Gastroesophageal sphincter (tissue), 4 donors: Measurements from ENCODE around the gene KCNMA1. TPM values are rescaled to one million over a fixed set of nuclear protein-coding genes. Genes with fewer than 3 reads are reported as not detected.

ENCODE experiments used
- ATAC-seq: fragments of 150-250 bp; one replicate; pipeline ENCODE4 v1.9.1; 2016; ENCODE audit warnings: mild to moderate bottlenecking, moderate library complexity
- H3K27ac ChIP-seq, 4 donors: fragments of 200-600 bp; sonication (generic) in 3 of 4; 1 replicate in 3 of 4; 2 replicates in 1 of 4; pipeline ENCODE4 v1.5.1; 2016 to 2019
- H3K27me3 ChIP-seq: fragments of 200-600 bp; sonication (generic); one replicate; pipeline ENCODE4 v1.5.1; 2019
- H3K36me3 ChIP-seq, 2 donors: fragments of 200-600 bp; sonication (generic); one replicate each; pipeline ENCODE4 v1.5.1; 2019; ENCODE audit warnings: control low read depth in 1 of 2
- H3K4me1 ChIP-seq, 3 donors: fragments of 200-600 bp; sonication (generic); 1 replicate in 2 of 3; 2 replicates in 1 of 3; pipeline ENCODE4 v1.5.1; 2016 to 2019; ENCODE audit warnings: control low read depth in 2 of 3
- H3K4me3 ChIP-seq, 2 donors: fragments of 200-600 bp; sonication (generic); one replicate each; pipeline ENCODE4 v1.5.1; 2019; ENCODE audit warnings: mild to moderate bottlenecking in 1 of 2, moderate library complexity in 1 of 2
- H3K9me3 ChIP-seq, 3 donors: fragments of 200-600 bp; sonication (generic); one replicate each; pipeline ENCODE4 v1.5.1; 2017 to 2019; ENCODE audit warnings: control low read depth in 2 of 3
- CTCF ChIP-seq, 4 experiments: fragments of 200-600 bp in 2 of 4; fragments of 450-650 bp in 2 of 4; sonication (generic) in 1 of 4; IDR thresholded peaks; one replicate each; pipeline ENCODE4 v1.5.1; 2017 to 2019; ENCODE audit warnings: antibody characterized with exemption in 4 of 4, mild to moderate bottlenecking in 2 of 4, moderate library complexity in 2 of 4
- EP300 ChIP-seq: sonication (generic); formaldehyde crosslinking; IDR thresholded peaks from one replicate; pipeline ENCODE4 v1.6.1; 2017; ENCODE audit warnings: antibody characterized with exemption, mild to moderate bottlenecking
- POLR2A ChIP-seq, 2 donors: fragments of 450-650 bp; IDR thresholded peaks; one replicate each; pipeline ENCODE4 v1.6.1; 2017; ENCODE audit warnings: antibody characterized with exemption in 2 of 2, mild to moderate bottlenecking in 2 of 2, moderate library complexity in 1 of 2
- POLR2AphosphoS5 ChIP-seq: sonication (generic); formaldehyde crosslinking; IDR thresholded peaks from one replicate; pipeline ENCODE4 v1.6.1; 2017; ENCODE audit warnings: antibody characterized with exemption
- WGBS, 2 donors: methylation state at CpG; one replicate each; pipeline ENCODE4 v1.1.5; 2018; ENCODE audit warnings: low coverage in 1 of 2; 5-methylcytosine and 5-hydroxymethylcytosine counted together
- total RNA-seq, 4 donors: library from RNA; depleted of rRNA; stranded (reverse); fragments of >200 nt; gene quantifications; one replicate each; pipeline ENCODE4 v1.1.0, GENCODE V29; 2016

KCNMA1 gene
- total RNA-seq, 4 donors from 2014 or later, result 168 to 389 (median 323) TPM

GRCh38 chr10:77548671-77549070 lies 88.9 kb downstream of the KCNMA1 start:
- TF ChIP-seq POLR2AphosphoS5 (no peak), POLR2A (IDR thresholded peaks at IDR 0.05) (no peak), EP300 (no peak), CTCF (IDR thresholded peaks at IDR 0.05) (no peak)
- Histone ChIP-seq H3K4me3 (no peak overlapping the region), H3K36me3 (no peaks in the 10 kb centered on the region), H3K27me3 (no peaks in the 10 kb centered on the region), H3K9me3 (no peaks in the 10 kb centered on the region), H3K4me1 (peaks cover 0 to 65% (median 4%) of the 10 kb centered on the region in 3 donors), H3K27ac (no peak overlapping the region)
- ATAC-seq, result no peak
- 100% methylated on average over 1 of the region's 1 CpG for WGBS, 2 donors

DNA sequence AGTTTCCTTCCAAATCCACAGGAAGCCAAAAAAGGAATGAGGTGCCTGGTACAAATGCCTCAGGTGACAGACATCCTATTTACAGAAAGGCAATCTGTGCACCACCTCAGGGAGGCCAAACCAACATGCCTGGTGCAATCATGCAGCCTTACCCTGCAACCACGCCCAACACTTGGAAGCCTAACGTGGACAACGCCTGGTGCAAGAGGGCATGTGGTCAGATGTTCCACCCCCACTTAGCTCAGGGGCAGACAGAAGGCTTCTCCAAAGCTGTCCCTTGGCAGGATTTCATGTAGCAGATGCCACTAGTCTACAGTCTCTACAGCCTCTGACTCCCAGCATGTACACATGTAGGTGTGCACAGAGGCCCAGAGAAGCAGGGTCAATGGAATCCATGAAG lies 89.5 kb downstream of the KCNMA1 start:
- H3K36me3 ChIP-seq, result no peaks in the 10 kb centered on the region
- peaks cover 0 to 60% (median 0%) of the 10 kb centered on the region in 3 donors for H3K4me1 ChIP-seq
- H3K27ac ChIP-seq, result peak overlapping the region in 1 of 4 donors; percentile 46
- TF ChIP-seq CTCF (IDR thresholded peaks at IDR 0.05) (no peak), POLR2AphosphoS5 (no peak), POLR2A (IDR thresholded peaks at IDR 0.05) (no peak), EP300 (no peak)
- WGBS, 2 donors, result no CpG with 5 or more reads among the region's 3 CpGs
- ATAC-seq, result no peak
- no peak overlapping the region for H3K4me3 ChIP-seq
- no peaks in the 10 kb centered on the region for H3K9me3 ChIP-seq
- no peaks in the 10 kb centered on the region for H3K27me3 ChIP-seq

GRCh38 chr10:77547307-77548050 lies 90.1 kb downstream of the KCNMA1 start:
- Histone ChIP-seq H3K9me3 (no peaks in the 10 kb centered on the region), H3K27me3 (no peaks in the 10 kb centered on the region), H3K36me3 (no peaks in the 10 kb centered on the region), H3K4me3 (no peak overlapping the region), H3K27ac (peak overlapping the region in 3 of 4 donors; percentile 5 to 47 (median 46)), H3K4me1 (peaks cover 0 to 57% (median 0%) of the 10 kb centered on the region in 3 donors)
- 40 to 42% methylated on average over 1 to 4 of the region's 5 CpGs for WGBS, 2 donors
- ATAC-seq, result no peak
- TF ChIP-seq POLR2AphosphoS5 (no peak), CTCF (IDR thresholded peaks at IDR 0.05) (no peak), EP300 (no peak), POLR2A (IDR thresholded peaks at IDR 0.05) (no peak)

DNA sequence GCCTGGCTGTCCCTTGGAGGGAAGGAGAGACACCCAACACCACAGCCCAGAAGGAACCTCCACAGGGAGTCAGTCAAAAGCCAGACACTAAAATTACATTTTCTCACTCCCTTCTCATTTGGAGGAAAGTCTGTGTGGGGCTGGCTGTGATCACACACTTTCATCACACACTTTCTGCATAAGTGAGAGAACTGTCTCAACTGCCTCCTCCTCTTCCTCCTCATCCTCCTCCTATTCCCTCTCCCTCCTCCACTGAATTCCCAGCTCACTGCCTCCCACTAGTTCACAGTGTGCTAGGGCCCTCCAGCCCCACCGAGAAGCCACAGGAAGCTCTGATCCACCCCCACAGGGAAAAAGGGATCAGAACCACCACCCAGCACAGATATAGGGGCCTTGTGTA lies 91.6 kb downstream of the KCNMA1 start:
- Histone ChIP-seq H3K27ac (peak overlapping the region in 3 of 4 donors; percentile 10 to 47 (median 46)), H3K4me1 (peaks cover 0 to 56% (median 0%) of the 10 kb centered on the region in 3 donors), H3K9me3 (no peaks in the 10 kb centered on the region), H3K27me3 (no peaks in the 10 kb centered on the region), H3K4me3 (no peak overlapping the region), H3K36me3 (no peaks in the 10 kb centered on the region)
- TF ChIP-seq POLR2A (IDR thresholded peaks at IDR 0.05) (no peak), POLR2AphosphoS5 (no peak), CTCF (IDR thresholded peaks at IDR 0.05) (no peak), EP300 (no peak)
- WGBS, 2 donors, result no CpG with 5 or more reads among the region's 1 CpG
- no peak for ATAC-seq

GRCh38 chr10:77545585-77545984 lies 92.0 kb downstream of the KCNMA1 start:
- Histone ChIP-seq H3K4me1 (peaks cover 0 to 52% (median 0%) of the 10 kb centered on the region in 3 donors), H3K9me3 (no peaks in the 10 kb centered on the region), H3K27me3 (no peaks in the 10 kb centered on the region), H3K27ac (peak overlapping the region in 3 of 4 donors; percentile 10 to 47 (median 46)), H3K4me3 (no peak overlapping the region), H3K36me3 (no peaks in the 10 kb centered on the region)
- TF ChIP-seq EP300, result no peak
- TF ChIP-seq POLR2A (IDR thresholded peaks at IDR 0.05), result no peak
- TF ChIP-seq CTCF (IDR thresholded peaks at IDR 0.05), result no peak
- no peak for TF ChIP-seq POLR2AphosphoS5
- no peak for ATAC-seq
- no CpG with 5 or more reads among the region's 7 CpGs for WGBS, 2 donors
